ENCODE measurements around the gene FAM241A. TPM values are rescaled to one million over a fixed set of nuclear protein-coding genes. Genes with fewer than 3 reads are reported as not detected.
"Not testable (repeated sequence)": the region's sequence is repeated elsewhere in the genome, so short reads cannot be mapped to it uniquely, and the experiment has no call there.

FAM241A gene
- total RNA-seq, 6 donors from 2014 or later = 1.9 to 6.5 (median 4.2) TPM

DNA sequence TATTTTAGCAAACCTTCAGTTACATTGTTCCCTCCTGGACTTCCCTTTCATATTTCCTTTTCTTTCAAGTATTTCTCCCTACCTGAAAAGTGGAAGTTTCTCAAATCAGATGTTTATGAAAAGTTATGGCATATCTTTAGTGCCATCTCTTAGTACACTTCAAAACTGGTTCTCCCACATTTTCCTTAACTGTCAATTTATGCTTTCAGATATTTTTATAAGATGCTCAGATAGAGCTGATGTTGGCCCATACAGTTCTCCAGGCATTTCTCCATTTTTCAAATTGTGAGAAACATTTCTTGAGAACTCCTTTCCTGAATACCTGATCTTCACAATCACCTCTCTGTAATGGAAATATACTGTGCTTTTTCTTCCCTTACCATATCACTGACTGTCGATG lies 53.8 kb downstream of the FAM241A start:
- Histone ChIP-seq H3K27me3 (no peaks in the 10 kb centered on the region), H3K36me3 (no peaks in the 10 kb centered on the region), H3K9me3 (no peaks in the 10 kb centered on the region), H3K4me1 (no peaks in the 10 kb centered on the region), H3K4me3 (no peak overlapping the region), H3K27ac (no peak overlapping the region)
- DNase-seq = no peak
- 67 to 74% methylated on average over 1 of the region's 1 CpG for WGBS, 2 donors
- no peak for TF ChIP-seq POLR2A (IDR thresholded peaks at IDR 0.05)
- TF ChIP-seq, protein P1, sequence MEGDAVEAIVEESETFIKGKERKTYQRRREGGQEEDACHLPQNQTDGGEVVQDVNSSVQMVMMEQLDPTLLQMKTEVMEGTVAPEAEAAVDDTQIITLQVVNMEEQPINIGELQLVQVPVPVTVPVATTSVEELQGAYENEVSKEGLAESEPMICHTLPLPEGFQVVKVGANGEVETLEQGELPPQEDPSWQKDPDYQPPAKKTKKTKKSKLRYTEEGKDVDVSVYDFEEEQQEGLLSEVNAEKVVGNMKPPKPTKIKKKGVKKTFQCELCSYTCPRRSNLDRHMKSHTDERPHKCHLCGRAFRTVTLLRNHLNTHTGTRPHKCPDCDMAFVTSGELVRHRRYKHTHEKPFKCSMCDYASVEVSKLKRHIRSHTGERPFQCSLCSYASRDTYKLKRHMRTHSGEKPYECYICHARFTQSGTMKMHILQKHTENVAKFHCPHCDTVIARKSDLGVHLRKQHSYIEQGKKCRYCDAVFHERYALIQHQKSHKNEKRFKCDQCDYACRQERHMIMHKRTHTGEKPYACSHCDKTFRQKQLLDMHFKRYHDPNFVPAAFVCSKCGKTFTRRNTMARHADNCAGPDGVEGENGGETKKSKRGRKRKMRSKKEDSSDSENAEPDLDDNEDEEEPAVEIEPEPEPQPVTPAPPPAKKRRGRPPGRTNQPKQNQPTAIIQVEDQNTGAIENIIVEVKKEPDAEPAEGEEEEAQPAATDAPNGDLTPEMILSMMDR (IDR thresholded peaks at IDR 0.05) = no peak
- TF ChIP-seq POLR2AphosphoS5 (IDR thresholded peaks at IDR 0.05) = no peak
- no peak for TF ChIP-seq EP300 (IDR thresholded peaks at IDR 0.05)
- no peak for ATAC-seq (ENCODE audit: low FRiP score in 2 of 2)

DNA sequence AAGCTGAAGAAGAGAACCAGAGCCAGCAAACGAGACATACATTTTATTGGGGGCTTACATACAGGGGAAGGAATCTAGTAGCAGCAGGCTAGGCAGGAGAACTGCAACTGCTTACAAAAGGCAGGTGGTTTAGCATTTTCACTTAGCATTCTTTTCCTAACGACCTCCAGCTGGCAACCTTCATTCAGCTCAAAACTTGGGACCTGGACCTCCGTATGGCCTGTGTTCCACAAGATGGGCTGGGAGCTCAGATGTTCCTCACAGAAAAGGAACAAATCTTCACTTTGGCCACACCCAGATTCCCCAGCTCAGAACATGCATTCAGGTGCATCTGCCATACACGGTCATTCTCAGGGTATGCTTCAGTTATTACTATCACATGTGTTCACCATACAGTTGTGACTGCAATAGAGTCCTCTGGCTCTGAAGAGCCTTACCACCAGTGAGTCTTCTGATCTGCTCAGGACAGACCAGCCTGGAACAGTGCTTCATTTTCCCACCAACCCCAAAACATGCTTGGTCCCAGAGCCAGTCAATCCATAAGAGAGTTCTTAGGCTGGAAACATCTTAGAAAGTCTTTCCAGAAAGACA lies 56.8 kb downstream of the FAM241A start:
- no peak for ATAC-seq (ENCODE audit: low FRiP score in 2 of 2)
- no peaks in the 10 kb centered on the region for H3K9me3 ChIP-seq
- H3K27me3 ChIP-seq = no peaks in the 10 kb centered on the region
- no peak overlapping the region for H3K27ac ChIP-seq
- H3K4me3 ChIP-seq = no peak overlapping the region
- WGBS, 2 donors = 81 to 88% methylated on average over 4 of the region's 4 CpGs
- H3K4me1 ChIP-seq = no peaks in the 10 kb centered on the region
- no peaks in the 10 kb centered on the region for H3K36me3 ChIP-seq
- no peak for DNase-seq
- TF ChIP-seq POLR2AphosphoS5 (IDR thresholded peaks at IDR 0.05) (no peak), EP300 (IDR thresholded peaks at IDR 0.05) (no peak), POLR2A (IDR thresholded peaks at IDR 0.05) (no peak)
- TF ChIP-seq, protein P1 (IDR thresholded peaks at IDR 0.05) = no peak

DNA sequence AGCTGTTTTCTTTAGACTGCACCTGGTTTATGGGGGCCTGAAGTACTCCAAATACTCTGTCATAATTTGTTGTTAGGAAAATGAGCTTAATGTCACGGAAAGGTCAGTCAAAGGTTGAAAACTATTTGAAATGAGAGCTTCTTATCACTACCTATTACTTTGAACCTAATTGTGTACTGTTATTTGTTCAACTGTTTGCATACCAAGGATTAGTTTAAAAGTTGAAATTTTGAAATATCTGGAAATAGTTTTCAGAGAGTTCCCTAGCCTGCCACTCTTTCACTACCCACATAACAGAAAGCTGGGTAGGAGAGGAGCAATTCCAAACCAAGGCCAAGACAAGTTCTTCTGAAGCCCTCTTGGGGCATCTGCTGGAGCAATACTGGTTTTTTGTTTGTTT lies 58.3 kb downstream of the FAM241A start:
- DNase-seq (no peak), ATAC-seq (ENCODE audit: low FRiP score in 2 of 2) (no peak)
- Histone ChIP-seq H3K4me3 (no peak overlapping the region), H3K4me1 (no peaks in the 10 kb centered on the region), H3K27me3 (no peaks in the 10 kb centered on the region), H3K36me3 (no peaks in the 10 kb centered on the region), H3K27ac (no peak overlapping the region), H3K9me3 (no peaks in the 10 kb centered on the region)
- WGBS, 2 donors = 92 to 100% methylated on average over 1 of the region's 1 CpG
- TF ChIP-seq POLR2A (IDR thresholded peaks at IDR 0.05) = no peak
- TF ChIP-seq POLR2AphosphoS5 (IDR thresholded peaks at IDR 0.05) = no peak
- TF ChIP-seq, protein P1 (IDR thresholded peaks at IDR 0.05) = no peak
- TF ChIP-seq EP300 (IDR thresholded peaks at IDR 0.05) = no peak

DNA sequence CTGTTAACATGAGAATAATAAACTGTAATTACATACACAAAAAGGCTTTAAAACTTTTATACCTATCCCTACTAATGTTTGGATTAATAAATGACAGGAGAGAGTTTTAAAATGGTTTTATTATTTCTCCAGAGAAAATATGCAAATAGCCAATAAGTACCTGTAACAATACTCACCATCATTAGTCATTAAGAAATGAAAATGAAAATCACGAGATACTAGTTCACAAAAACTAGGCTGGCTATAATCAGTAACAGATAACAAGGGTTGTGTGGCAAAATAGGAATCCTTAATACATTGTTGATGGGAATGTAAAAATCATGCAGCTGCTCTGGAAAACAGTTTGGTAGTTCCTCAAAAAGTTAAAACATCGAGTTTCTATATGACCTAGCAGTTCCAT lies 61.2 kb downstream of the FAM241A start:
- H3K27me3 ChIP-seq = no peaks in the 10 kb centered on the region
- H3K4me1 ChIP-seq = no peaks in the 10 kb centered on the region
- H3K4me3 ChIP-seq = no peak overlapping the region
- H3K9me3 ChIP-seq = no peaks in the 10 kb centered on the region
- DNase-seq (no peak), ATAC-seq (ENCODE audit: low FRiP score in 2 of 2) (no peak)
- H3K27ac ChIP-seq = no peak overlapping the region
- 70 to 74% methylated on average over 2 of the region's 2 CpGs for WGBS, 2 donors
- TF ChIP-seq EP300 (IDR thresholded peaks at IDR 0.05) = no peak
- no peak for TF ChIP-seq POLR2A (IDR thresholded peaks at IDR 0.05)
- TF ChIP-seq POLR2AphosphoS5 (IDR thresholded peaks at IDR 0.05) = no peak
- TF ChIP-seq, protein P1 (IDR thresholded peaks at IDR 0.05) = no peak
- no peaks in the 10 kb centered on the region for H3K36me3 ChIP-seq

DNA sequence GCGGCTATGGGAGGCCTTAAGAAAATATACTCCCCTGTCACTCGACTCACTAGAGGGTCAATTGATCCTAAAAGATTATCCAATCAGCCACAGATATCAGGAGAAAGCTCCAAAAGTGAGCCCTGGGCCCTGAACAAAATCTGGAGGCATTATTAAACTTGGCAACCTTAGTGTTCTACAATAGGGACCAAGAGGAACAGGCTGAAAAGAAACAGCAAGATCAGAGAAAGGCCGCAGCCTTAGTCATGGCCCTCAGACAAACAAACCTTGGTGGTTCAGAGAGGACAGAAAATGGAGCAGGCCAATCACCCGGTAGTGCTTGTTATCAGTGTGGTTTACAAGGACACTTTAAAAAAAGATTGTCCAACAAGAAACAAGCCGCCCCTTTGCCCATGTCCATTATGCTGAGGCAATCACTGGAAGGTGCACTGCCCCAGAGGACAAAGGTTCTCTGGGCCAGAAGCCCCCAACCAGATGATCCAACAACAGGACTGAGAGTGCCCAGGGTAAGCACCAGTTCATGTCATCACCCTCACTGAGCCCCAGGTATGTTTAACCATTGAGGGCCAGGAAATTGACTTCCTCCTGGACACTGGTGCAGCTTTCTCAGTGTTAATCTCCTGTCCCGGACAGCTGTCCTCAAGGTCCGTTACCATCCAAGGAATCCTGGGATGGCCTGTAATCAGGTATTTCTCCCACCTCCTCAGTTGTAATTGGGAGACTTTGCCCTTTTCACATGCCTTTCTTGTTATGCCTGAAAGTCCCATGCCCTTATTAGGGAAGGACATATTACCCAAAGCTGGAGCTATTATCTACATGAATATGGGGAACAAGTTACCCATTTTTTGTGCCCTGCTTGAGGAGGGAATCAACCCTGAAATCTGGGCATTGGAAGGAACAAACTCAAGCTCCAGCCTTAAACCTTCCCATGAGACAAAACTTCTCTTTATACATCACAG lies 63.2 kb downstream of the FAM241A start:
- H3K9me3 ChIP-seq; H3K27ac ChIP-seq; DNase-seq; H3K27me3 ChIP-seq; H3K36me3 ChIP-seq; H3K4me1 ChIP-seq; H3K4me3 ChIP-seq; ATAC-seq (ENCODE audit: low FRiP score in 2 of 2): not testable (repeated sequence)
- 88 to 90% methylated on average over 7 of the region's 7 CpGs for WGBS, 2 donors

Data from upper lobe of left lung (tissue), 6 donors.